Effector CD4-positive, alpha-beta T cell (primary cell): Measurements from ENCODE around the gene RAB11FIP2.

Experiments used
- DNase-seq: peaks from one replicate; pipeline ENCODE4 v3.0.0-alpha.2; 2020

RAB11FIP2 gene

DNA sequence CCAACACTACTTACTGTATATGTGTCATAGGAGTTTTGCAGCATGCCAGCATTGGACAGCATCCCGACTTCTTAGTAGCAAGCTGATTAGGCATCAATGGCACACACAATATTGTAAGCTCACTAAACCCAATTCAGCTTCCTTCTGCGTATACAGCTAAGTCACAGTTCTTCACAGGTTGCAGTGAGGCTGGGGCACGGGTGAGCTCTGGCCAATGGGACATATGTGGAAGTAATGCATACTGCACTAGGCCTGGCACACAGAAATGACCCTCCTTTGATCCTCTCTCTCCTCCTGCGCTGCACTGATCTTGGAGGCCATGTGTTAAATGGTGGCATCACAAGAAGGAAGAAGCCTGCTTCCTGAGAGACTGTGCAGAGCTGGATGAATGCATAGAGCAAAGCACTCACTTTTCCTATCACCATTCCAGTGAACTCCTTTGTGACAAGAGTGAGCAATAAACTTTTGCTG is 11.9 kb downstream of the RAB11FIP2 start:
- DNase-seq: no peak

DNA sequence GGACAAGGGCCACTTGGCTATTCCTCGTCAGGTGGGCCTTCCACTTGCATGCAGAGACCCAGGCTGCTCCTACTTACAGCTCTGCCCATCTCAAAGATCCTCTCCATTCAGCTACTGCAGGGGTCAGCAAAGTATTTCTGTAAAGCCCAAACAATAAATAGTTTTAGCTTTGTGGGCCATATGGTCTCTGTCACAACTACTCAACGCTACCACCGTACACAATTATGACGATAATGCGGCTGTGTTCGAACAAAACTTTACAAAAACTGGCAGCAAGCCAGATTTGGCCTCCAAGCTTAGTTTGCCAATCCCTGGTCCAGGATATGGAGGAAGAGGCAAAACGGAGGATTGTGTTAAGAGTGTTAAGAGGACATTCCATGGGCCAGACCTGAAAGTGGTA is 12.8 kb downstream of the RAB11FIP2 start:
- DNase-seq: no peak

DNA sequence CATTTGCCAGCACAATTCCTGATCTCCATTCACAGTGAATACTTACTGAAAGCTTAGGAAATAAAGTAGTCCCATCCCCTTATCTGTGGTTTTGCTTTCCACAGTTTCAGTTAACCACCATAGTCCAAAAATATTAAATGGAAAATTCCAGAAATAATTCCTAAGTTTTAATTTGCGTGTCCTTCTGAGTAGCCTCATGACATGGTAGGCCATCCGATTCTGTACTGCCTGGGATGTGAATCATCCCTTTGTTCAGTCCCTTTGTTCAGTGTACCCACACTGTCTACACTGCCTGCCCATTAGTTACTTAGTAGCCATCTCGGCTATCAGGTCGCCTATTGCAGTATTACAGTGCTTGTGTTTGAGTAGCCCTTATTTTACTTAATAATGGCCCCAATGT is 14.2 kb downstream of the RAB11FIP2 start:
- no peak for DNase-seq

DNA sequence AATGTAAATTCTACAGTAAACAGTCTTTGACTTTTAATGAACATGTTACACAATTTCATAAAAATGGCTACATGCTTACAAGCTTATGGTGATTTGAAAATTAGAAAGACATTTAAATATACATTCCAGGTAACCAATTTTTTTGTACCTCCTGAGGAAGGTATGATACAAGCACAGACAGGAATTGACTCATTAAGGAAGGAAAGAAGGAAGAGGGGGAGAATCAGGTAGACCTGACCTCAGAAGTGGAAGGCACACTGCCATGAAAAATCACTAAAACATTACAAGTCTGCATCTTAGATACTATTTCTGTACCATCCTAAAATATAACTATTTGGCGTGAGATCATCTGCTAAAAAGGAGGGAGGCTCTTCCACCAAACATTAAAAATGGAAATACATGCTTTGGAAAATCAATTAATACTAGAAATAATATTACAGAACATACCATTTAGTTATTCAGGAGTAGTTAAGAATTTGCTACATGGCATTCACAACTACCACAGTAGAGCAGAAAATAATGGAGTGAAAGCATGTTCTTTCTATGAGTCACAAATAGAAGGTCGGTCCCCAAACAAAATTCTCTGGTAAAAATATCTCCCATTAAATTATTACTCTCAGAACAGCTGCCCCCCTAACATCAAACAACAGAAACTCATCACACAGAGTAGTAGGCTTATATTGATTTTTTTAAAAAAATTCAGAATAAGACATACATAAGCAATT is 15.2 kb downstream of the RAB11FIP2 start:
- DNase-seq: no peak

DNA sequence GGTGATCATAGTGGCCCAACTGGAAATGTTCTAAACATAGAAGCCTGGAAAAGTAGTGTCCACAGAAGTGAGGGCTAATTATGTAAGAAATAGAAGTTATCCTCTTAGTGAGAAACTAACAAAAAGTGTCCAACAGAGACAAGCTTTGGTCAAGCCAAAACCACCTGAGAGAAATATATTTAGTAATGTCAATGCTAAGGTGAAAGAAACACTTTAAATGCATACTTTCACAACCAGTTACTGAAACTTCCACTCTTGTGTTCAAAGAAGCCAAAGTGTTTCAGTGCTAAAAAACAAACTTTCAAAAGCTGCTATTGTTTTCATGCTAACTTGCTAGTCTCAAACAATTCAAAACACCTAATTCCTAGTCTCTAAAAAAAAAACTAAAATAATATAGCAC is 18.1 kb downstream of the RAB11FIP2 start:
- no peak for DNase-seq

DNA sequence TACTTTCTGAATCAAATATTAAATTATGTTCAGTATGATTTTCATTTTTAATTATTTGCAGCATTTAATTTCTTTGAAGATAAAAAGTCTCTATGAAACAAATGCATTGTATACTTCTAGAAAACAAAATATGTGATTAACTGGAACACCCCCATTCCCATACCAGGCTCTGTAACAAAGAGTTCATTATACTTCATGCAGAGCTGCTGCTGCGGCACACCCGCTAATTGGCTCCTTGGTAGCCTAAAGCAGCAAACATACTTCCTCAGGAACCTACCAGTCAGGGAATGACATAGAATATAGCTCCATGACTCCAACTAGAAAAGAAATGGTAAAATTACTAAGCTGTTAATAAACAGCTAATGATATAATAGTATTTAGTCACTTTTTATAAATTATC is 19.3 kb downstream of the RAB11FIP2 start:
- DNase-seq: no peak

DNA sequence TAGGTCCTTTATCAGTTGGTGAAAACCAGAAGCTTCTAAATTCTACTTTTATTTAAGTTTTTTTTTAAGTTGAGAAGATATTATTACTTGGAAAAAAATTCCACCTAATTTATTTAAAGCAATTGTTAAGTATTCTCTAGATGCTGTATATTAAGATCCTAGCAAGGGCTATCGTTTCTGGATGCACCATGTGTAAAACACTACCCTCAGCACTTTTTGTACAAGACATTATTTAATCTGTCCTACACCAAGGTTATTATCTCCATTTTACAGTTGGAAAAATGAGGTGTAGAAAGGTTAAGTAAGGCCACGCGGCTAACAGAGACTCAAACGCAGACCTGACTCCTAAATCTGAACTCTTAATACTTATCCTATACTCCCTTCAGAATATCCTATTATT is 19.8 kb downstream of the RAB11FIP2 start:
- no peak for DNase-seq

DNA sequence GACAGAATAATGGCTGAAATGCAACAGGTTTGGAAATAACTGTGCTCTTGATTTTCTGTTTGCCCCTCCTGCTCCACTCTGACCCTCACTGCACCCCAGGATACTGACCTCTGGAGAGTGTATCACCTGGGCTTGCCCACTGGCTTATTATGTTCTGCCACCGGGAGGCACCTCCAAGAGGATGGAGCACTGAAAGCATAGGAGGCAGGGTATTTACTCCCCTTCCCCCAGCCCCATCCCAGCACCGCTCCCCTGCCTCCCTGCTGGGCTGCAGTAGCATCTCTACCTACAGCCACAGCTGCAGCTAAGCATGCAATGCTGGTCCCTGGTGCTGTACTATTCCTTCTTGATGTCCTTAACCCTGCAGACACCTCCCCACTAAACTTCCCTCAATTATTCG is 26.4 kb downstream of the RAB11FIP2 start:
- DNase-seq: no peak

DNA sequence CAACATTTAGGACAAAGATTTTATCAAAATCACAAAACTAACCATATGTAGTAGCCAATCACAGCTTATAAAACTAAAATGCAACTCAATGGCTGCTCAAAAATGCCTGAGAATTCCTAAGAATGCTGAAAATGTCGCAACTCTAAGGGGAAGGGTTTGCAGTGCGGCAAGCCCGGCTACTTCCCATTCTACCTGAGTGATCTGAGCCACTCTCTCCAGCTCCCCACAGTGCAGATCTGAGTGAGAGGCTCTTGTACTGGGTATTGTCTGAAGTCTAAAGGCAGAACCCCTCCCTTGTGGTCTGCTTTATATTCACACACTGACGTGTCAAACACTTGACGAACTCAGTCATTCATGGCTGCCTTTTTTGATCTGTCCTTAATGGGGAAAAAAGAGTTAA is 28.9 kb downstream of the RAB11FIP2 start:
- no peak for DNase-seq

DNA sequence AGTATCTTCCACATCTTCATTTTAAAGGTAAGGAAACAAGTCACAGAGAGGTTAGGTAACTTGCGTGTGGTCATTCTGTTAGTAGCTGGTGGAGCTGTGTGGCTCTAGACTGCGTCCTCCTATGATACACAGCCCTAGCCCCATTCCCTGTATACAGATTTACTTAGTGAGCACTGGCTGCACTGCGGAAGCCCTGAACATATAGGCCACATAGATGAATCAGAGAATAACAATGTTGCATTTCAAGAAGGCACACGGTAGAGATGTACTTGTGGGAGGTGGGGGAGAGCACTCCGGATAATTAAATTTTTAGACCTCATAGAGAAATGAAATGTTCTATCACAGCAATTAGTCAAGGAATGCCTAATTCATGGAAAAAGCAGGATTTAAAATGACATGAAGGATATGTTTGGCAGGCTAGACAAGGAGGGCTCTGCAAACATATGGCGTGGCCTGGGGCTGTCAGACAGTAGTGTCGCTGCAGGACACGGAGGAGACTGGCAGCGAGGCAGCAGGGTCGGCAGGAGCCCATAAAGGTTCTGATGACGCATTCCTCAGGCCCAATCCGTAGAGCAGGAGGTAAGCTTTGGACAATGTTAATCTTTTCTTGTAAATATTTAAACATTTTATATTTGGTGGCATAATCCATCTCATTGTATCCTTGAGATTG is 29.5 kb downstream of the RAB11FIP2 start:
- DNase-seq: no peak

DNA sequence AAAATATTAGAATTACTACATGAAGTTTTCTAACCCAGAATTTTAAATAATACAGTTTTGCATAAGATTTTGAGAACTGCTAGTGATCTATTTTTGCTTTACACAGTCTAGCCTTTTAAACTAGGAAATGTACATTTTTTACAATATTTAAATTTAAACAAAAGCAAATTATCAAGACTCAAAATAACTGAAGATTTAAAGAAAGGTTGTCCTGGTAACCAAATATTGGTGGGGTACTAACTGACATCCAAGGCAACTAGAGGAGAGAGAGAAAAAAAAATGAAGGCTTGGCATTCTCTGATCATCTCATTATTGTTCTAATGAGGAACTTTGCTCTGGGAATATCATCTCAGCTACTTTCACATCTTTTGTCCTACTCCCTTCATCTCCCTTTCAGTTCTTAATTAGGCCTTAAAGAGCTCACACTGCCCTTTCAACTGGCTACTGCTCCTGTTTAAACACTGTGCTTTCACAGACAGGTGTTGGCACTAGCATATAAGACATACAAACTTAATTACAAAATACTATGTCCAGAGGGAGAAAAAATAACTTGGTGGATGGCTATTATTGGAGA is 33.7 kb downstream of the RAB11FIP2 start:
- DNase-seq: no peak

DNA sequence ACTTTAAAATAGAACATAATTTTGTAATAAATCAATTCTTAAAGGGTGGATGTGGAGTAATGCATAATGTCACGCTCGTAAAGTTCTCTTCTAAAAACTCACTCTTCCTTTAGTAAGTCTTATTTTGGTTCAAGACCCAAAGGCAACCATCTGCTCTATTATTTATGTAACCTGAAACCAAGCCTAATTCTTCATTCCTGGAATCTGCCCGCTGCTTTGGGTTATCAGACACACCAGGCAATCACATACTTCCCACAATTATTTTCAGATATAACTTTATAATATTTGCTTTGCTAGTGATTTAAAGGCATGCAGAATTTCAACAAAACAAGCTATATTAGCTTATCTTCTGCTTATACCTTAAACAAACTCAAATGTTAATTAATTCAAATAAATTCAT is 39.0 kb downstream of the RAB11FIP2 start:
- no peak for DNase-seq

DNA sequence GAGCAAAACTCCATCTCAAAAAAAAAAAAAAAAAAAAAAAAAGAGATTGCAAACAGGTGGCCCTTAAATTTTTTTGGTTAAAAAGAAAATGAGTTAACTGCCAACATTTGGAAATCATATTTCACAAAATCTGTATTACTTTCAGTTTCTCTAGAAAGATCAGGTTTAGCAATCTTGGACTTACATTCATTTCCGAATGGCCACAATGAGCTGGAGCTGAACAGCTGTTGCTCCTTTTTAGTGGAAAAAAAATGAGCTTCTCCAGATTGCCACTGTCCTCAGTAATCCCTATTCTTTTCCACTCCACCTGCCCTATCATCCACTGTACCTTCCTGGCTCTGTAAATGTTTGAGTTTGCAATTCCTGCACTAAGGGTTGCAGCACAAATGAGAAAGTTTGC is 43.6 kb downstream of the RAB11FIP2 start:
- DNase-seq: no peak

DNA sequence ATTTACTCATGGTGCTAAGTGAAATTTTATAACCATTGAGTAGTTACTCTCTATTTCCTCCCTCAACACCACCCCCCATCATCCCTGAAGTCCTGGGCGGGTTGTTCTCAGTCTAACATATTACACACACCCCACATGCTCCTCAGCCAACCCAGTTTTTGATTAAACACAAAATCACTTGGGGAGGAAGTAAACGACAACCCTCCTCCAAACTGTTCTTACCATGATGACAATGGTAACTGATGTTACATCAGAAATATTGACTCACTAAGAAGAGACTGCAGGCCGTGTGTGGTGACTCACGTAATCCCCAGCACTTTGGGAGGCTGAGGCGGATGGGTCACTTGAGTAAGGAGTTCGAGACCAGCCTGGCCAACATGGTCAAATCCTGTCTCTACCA is 44.2 kb downstream of the RAB11FIP2 start:
- no peak for DNase-seq

DNA sequence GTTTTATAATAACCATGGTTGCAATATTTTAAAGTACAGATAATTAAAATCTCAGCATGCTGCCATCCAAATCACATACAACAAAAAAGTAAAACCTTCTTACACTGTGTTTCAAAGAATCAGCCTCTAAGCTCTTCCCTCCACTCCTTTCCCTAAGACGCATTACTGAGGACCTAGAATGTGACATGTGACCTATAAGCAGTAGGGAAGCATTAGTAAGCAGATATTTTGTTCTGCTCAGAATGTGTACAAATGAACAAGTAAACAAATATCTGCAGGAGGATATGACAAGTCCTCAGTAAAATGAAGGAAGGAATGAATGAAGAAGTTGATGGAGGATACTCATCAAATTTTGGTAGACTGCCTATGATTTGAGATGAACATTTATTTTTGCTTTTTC is 49.1 kb downstream of the RAB11FIP2 start:
- DNase-seq: no peak

DNA sequence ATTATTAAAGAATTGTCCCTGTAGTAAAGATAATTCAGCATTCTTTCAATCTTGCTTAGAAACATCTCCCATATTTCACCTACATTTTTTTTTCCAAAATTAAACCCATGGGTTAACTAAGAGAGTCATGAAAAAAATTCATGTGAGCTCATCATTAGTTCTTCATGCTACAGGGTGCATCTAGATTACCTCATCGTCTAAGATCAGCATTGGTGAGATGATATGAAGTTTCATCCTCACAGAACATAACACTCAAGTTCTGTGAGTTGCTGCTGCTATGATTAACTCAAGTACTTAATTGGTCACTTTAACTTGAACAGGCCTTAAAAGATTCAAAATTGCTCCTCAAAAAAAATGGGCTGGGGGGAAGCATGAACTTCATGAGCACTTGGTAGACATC is 50.0 kb downstream of the RAB11FIP2 start:
- no peak for DNase-seq

DNA sequence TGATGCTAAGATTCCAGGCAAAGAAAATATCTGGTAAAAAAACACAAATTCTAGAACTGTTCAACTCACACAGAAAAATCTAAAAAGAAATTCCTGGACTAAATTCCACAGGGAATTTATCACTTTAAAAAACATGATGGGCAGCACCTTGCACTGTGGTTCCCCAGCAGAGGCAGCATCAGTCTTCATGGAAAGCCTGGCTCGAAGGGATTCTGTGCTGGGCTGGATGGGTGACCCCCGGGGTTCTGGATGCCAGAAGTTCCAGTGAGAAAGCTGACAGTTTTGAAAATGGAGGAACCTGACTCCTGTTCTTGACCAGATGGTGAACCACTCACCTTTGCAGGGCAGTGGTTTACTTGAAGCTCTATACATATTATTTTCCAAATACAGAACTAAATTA is 52.0 kb downstream of the RAB11FIP2 start:
- DNase-seq: no peak

DNA sequence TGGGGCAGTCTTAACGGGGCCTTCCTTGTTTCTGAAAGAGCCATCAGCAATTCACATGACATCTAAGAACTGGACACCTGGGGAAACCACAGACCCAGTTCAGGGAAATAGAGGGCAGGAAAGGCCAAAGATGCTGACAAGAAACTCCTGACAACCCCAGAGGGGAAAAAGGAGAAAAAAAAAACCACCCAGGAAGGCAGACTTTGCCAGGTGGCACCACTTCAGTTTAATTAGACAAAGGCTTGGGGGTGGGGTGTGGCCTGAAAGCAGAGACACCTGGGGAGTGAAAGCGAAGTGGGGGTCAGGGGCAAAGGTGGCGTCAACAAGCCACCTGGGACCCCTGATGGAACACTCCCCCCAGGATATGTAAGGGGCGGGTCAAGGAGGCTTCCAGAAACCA is 53.6 kb downstream of the RAB11FIP2 start:
- no peak for DNase-seq

DNA sequence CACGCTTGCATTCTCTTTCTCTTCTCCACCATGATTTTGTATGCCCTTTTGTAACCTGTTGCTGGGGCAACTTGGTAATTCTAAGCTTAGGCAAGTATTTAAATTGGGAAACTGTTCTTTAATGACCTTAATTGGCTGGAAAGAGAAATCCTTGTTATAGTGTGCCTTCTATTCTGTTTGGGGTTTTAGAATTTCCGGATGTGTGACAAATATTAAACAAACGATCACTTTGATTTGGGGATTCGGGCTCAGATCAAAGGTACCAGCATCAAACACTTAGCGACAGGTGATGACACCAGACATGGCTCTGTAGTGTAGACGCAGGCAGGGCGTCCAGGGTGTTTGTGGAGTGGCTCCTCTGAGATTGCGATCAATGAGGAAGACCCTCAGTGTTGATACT is 55.0 kb downstream of the RAB11FIP2 start:
- no peak for DNase-seq

DNA sequence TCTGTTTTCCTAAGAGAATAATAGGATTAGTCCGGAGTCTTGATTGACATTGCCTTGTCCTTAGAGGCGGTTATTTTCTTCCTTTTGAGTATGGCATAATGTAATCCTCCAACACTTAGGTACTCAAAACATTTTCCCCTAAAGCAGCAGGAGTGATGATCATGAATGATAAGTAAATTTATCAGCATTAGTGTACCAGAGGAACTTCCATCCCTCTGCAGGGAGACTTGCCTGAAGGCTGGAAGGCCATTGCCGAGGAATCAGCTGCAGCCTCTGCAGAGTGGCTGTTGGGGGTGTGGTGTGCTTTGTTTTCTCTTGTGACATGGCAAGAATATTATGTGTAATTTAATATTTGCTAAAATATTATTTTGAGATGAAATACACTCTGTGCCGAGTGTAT is 56.8 kb downstream of the RAB11FIP2 start:
- DNase-seq: no peak

DNA sequence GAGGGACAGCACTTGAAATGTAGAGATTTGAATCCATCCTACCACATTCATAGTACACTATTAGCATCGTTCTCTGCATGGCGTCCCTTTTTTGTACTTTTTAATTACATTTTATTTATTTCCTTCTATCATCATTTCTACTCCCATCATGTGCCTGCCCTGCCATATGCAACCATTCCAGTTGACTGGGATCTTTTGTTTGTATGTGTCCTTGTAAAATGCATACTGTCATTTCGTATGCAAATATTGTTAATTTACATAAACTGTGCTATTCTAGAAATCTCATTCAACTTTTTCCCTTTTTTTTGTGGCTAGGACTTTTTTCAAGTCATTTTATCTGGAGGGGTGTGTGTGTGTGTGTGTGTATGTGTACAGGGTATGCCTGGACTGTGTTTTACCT is 57.9 kb downstream of the RAB11FIP2 start:
- DNase-seq: no peak

DNA sequence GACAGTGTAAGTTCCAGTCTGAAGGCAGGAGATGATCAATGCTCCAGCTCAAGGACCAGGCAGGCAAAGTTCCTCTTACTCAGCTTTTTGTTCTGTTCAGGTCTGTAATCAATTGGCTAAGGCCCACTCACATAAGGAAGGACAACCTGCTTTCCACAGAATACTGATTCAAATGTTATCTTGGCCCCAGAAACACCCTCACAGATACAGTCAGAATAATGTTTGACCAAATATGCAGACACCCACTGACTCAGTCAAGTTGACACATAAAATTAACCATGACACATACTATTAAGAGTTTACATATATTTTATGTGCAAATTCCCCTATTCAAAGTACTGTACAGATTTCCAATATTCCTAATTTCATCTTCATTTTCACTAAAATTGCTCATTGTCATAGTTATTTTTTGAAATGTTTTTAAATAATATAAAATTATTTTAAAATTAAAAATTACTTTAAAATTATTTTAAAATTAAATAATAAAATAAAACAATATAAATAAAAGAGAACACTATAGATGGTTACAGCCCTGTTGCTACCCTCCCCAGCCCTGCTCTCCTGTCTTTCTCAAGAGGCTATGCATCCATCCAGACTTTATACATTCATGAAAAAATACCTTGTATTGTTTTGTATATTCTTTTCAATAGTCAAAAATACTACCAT is 59.4 kb downstream of the RAB11FIP2 start:
- no peak for DNase-seq

DNA sequence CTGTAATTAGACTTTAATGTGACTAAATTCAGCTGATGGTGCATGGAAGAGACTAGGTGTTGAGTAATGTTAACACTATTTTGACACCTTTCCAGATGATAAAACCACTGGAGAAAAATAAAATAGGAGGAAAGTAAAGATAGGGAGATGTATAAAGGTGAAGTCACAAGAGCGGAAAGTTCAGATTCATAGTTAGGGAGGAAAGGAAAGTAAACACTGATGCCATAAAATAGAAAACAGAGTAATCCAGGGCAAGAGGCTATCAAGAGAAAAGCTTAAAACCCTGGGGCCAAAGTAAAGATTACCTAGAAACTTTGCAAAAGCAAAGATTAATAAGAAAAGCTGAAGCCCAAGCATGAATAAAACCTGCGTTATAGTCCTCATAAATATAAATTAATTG is 62.8 kb downstream of the RAB11FIP2 start:
- DNase-seq: no peak
